DMS 273 (cell line): ENCODE measurements around the gene SEMA3D.

ENCODE experiments used
- DNase-seq: peaks from one replicate; lab custom pipeline; 2025; ENCODE audit not compliant: unreplicated experiment; lab: John Stamatoyannopoulos, UW

Gene SEMA3D

GRCh38 chr7:85184599-85185423, 2.0 kb downstream of the SEMA3D start:
- DNase-seq, result peak; percentile 43

- no peak for DNase-seq
These were observed 3.6 kb downstream of the SEMA3D start for GRCh38 chr7:85183296-85183695.

GRCh38 chr7:85178531-85179298, 8.1 kb downstream of the SEMA3D start:
- DNase-seq, result peak; percentile 4

GRCh38 chr7:85177316-85177715, 9.5 kb downstream of the SEMA3D start:
- DNase-seq, result no peak

GRCh38 chr7:85176197-85176596, 10.7 kb downstream of the SEMA3D start:
- no peak for DNase-seq

- no peak for DNase-seq
These were observed 11.6 kb downstream of the SEMA3D start for GRCh38 chr7:85175217-85175616.

- DNase-seq, result no peak
These were observed 14.3 kb downstream of the SEMA3D start for GRCh38 chr7:85172530-85172941.

GRCh38 chr7:85167636-85168035, 19.2 kb downstream of the SEMA3D start:
- no peak for DNase-seq

- no peak for DNase-seq
These were observed 21.6 kb downstream of the SEMA3D start for GRCh38 chr7:85165263-85165662.

- no peak for DNase-seq
These were observed 22.5 kb downstream of the SEMA3D start for GRCh38 chr7:85164376-85164775.

- DNase-seq, result no peak
These were observed 24.1 kb downstream of the SEMA3D start for GRCh38 chr7:85162721-85163120.

- no peak for DNase-seq
These were observed 26.6 kb downstream of the SEMA3D start for GRCh38 chr7:85160223-85160622.

GRCh38 chr7:85159003-85159402, 27.9 kb downstream of the SEMA3D start:
- no peak for DNase-seq

- DNase-seq, result no peak
These were observed 30.1 kb downstream of the SEMA3D start for GRCh38 chr7:85156661-85157208.

- DNase-seq, result no peak
These were observed 32.4 kb downstream of the SEMA3D start for GRCh38 chr7:85154282-85154937.

- DNase-seq, result no peak
These were observed 33.1 kb downstream of the SEMA3D start for GRCh38 chr7:85153715-85154114.

GRCh38 chr7:85150624-85151023, 36.2 kb downstream of the SEMA3D start:
- DNase-seq, result no peak

GRCh38 chr7:85144771-85145170, 42.1 kb downstream of the SEMA3D start:
- no peak for DNase-seq

- no peak for DNase-seq
These were observed 50.9 kb downstream of the SEMA3D start for GRCh38 chr7:85135977-85136376.

GRCh38 chr7:85133560-85133959, 53.3 kb downstream of the SEMA3D start:
- no peak for DNase-seq

- DNase-seq, result no peak
These were observed 53.9 kb downstream of the SEMA3D start for GRCh38 chr7:85133006-85133405.
